Naive B cell (primary cell): ENCODE results near the gene OXER1. TPM values are rescaled to one million over a fixed set of nuclear protein-coding genes. Genes with fewer than 3 reads are reported as not detected.

Source experiments
- ATAC-seq, 2 donors: fragments of 150-1000 bp; cut with Tn5 transposase; 2 replicates each; pipeline ENCODE4 v1.10.0; 2021; ENCODE audit warnings: low read depth in 2 of 2, mild to moderate bottlenecking in 2 of 2, moderate library complexity in 2 of 2
- DNase-seq: peaks from one replicate; pipeline ENCODE4 v3.0.0; 2022
- H3K27ac Mint-ChIP-seq, 6 donors: one replicate each; pipeline ENCODE4 v1.8.0; 2020 to 2022; ENCODE audit warnings: mild to moderate bottlenecking in 6 of 6, mixed read lengths in 6 of 6, moderate library complexity in 5 of 6, inconsistent platforms in 2 of 6
- H3K27me3 Mint-ChIP-seq, 3 donors: one replicate each; pipeline ENCODE4 v1.8.0; 2021 to 2022; ENCODE audit warnings: mixed read lengths in 3 of 3, mild to moderate bottlenecking in 1 of 3
- H3K36me3 Mint-ChIP-seq, 2 donors: one replicate each; pipeline ENCODE4 v1.8.0; 2020 to 2022; ENCODE audit warnings: mixed read lengths in 2 of 2, inconsistent platforms in 1 of 2, mild to moderate bottlenecking in 1 of 2
- H3K4me1 Mint-ChIP-seq, 3 donors: one replicate each; pipeline ENCODE4 v1.8.0; 2020 to 2022; ENCODE audit warnings: mixed read lengths in 3 of 3, inconsistent platforms in 1 of 3, mild to moderate bottlenecking in 1 of 3, moderate library complexity in 1 of 3
- H3K4me3 Mint-ChIP-seq, 8 donors: one replicate each; pipeline ENCODE4 v1.8.0; 2020 to 2022; ENCODE audit warnings: mild to moderate bottlenecking in 8 of 8, mixed read lengths in 8 of 8, moderate library complexity in 8 of 8, inconsistent platforms in 2 of 8
- H3K9me3 Mint-ChIP-seq, 7 donors: one replicate each; pipeline ENCODE4 v1.8.0; 2020 to 2022; ENCODE audit warnings: mixed read lengths in 7 of 7, mild to moderate bottlenecking in 5 of 7, inconsistent platforms in 2 of 7, moderate library complexity in 1 of 7
- polyA plus RNA-seq, 6 donors: library from polyadenylated mRNA; unstranded; fragments of 300-500 nt; fragmentation: Illumina TruSeq; gene quantifications; one replicate each; pipeline ENCODE4 v1.2.3, GENCODE V29; 2021; ENCODE audit warnings: low read depth in 6 of 6

OXER1 gene
- polyA plus RNA-seq, 6 donors from 2014 or later: 0.52 to 1.8 (median 0.78) TPM; not detected in 1

DNA sequence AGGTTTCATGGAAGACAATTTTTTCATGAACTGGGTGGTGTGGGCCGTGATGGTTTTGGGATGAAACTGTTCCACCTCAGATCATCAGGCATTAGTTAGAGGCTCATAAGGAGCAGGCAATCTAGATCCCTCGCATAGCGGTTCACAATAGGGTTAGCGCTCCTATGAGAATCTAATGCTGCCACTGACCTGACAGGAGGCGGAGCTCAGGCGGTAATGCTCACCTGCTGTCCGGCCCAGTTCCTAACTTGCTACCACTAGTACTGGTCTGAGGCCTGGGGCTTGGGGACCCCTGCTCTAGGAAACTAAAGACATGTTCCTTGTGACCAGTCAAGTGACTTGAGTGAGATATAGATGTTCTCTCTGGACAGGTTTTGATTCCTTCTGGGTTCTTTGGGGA is 49.2 kb downstream of the OXER1 start:
- DNase-seq (no peak), ATAC-seq (no peak)
- Mint-ChIP-seq H3K4me3 (no peak overlapping the region), H3K27ac (peak overlapping the region in 1 of 6 donors; percentile 59), H3K9me3 (no peaks in the 10 kb centered on the region), H3K36me3 (no peaks in the 10 kb centered on the region), H3K4me1 (no peaks in the 10 kb centered on the region), H3K27me3 (no peaks in the 10 kb centered on the region)

DNA sequence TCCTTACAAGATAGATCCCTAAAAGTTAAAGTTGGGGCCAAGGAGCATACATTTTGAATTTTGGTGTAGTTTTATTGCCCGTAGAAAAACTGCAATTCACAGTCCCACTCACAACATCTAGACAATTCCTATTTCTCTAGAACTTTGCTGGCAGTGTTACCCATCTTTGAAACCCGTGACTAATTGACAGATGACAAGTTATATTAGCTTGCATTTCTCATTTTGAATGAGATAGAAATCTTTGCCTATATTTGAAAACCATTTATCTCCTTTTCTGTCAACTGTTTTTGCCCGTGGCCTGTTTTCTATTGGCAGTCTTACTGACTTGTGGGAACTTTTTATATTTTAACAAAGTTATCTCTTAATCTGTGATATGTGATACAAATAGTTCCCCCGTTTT is 50.0 kb downstream of the OXER1 start:
- DNase-seq: no peak
- no peak overlapping the region for H3K4me3 Mint-ChIP-seq
- no peaks in the 10 kb centered on the region for H3K9me3 Mint-ChIP-seq
- no peaks in the 10 kb centered on the region for H3K27me3 Mint-ChIP-seq
- ATAC-seq: no peak
- no peak overlapping the region for H3K27ac Mint-ChIP-seq
- H3K4me1 Mint-ChIP-seq: no peaks in the 10 kb centered on the region
- H3K36me3 Mint-ChIP-seq: peaks cover 0 to 5% of the 10 kb centered on the region in 2 donors

DNA sequence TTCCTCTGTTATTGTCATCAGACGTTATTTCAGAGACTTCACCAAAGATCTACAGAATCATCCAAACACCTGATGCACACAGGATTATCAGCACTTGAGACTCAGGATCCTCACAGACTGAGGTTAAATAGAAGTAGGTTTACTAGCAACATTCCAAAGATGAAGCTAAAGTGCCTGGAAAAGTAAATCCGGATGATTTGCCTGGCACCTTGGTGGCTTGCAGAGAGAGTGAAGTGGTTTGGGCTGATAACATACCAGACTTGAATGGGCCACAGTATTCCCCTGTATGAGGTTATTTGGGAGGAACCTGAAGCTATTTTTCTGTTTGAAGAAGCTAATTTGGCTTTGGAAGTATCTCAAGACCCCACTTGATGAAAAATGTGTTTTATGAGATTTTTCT is 51.0 kb downstream of the OXER1 start:
- Mint-ChIP-seq H3K9me3 (no peaks in the 10 kb centered on the region), H3K36me3 (peaks cover 1 to 8% of the 10 kb centered on the region in 2 donors), H3K27me3 (no peaks in the 10 kb centered on the region), H3K4me1 (no peaks in the 10 kb centered on the region), H3K27ac (no peak overlapping the region), H3K4me3 (no peak overlapping the region)
- no peak for ATAC-seq
- no peak for DNase-seq

Other genes starting within 250 kb of the OXER1 start
- gene MTA3, start 195.5 kb downstream of the OXER1 start, polyA plus RNA-seq: 1 to 10 TPM; 2.7 to 8.3 (median 6.9) TPM
- gene HAAO, start 28.4 kb upstream of the OXER1 start, polyA plus RNA-seq: 1 to 10 TPM in 5 of 6 donors, not detected in 1; 3.0 to 6.7 (median 5.2) TPM